ENCODE data around the gene GBF1. TPM values are rescaled to one million over a fixed set of nuclear protein-coding genes. Genes with fewer than 3 reads are reported as not detected.

The GBF1 gene
- total and polyA plus RNA-seq, 2 of the 13 experiments (the other 11 are each of a cell fraction or from before 2014, with no cell fraction given), result 17.1 to 21.9 TPM

GRCh38 chr10:102229810-102230263, 15.5 kb upstream of the GBF1 start (continued):
- TF ChIP-seq, protein P1, sequence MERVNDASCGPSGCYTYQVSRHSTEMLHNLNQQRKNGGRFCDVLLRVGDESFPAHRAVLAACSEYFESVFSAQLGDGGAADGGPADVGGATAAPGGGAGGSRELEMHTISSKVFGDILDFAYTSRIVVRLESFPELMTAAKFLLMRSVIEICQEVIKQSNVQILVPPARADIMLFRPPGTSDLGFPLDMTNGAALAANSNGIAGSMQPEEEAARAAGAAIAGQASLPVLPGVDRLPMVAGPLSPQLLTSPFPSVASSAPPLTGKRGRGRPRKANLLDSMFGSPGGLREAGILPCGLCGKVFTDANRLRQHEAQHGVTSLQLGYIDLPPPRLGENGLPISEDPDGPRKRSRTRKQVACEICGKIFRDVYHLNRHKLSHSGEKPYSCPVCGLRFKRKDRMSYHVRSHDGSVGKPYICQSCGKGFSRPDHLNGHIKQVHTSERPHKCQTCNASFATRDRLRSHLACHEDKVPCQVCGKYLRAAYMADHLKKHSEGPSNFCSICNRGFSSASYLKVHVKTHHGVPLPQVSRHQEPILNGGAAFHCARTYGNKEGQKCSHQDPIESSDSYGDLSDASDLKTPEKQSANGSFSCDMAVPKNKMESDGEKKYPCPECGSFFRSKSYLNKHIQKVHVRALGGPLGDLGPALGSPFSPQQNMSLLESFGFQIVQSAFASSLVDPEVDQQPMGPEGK (CRISPR knock-in tag; IDR thresholded peaks at IDR 0.05), result no peak
- TF ChIP-seq ARHGAP35 (CRISPR knock-in tag; IDR thresholded peaks at IDR 0.05; ENCODE audit: borderline replicate concordance) (no peak), ZSCAN21 (CRISPR knock-in tag; IDR thresholded peaks at IDR 0.05; ENCODE audit: borderline replicate concordance) (0 out of 2 replicates have a peak, but pooled peaks have one; percentile 18), CHD4 (IDR thresholded peaks at IDR 0.05; ENCODE audit: borderline replicate concordance, low read length) (no peak), NR2C2 (CRISPR knock-in tag; IDR thresholded peaks at IDR 0.05; ENCODE audit: borderline replicate concordance) (no peak), ZNF296 (CRISPR knock-in tag; conservative IDR thresholded peaks at IDR 0.05) (0 out of 2 replicates have a peak, but pooled peaks have one; percentile 60), ZNF101 (CRISPR knock-in tag; IDR thresholded peaks at IDR 0.05; ENCODE audit: borderline replicate concordance, low read depth) (no peak), ZNF44 (CRISPR knock-in tag; IDR thresholded peaks at IDR 0.05) (0 out of 2 replicates have a peak, but pooled peaks have one; percentile 53), BCL3 (CRISPR knock-in tag; IDR thresholded peaks at IDR 0.05) (peak; percentile 20; the same call in 1 of the 2 replicates), SRY (CRISPR knock-in tag; IDR thresholded peaks at IDR 0.05) (peak; percentile 72; the same call in 1 of the 2 replicates), HOXA5 (CRISPR knock-in tag; IDR thresholded peaks at IDR 0.05) (0 out of 2 replicates have a peak, but pooled peaks have one; percentile 39), ZFP41 (CRISPR knock-in tag; IDR thresholded peaks at IDR 0.05; ENCODE audit: borderline replicate concordance) (no peak), SIN3A (IDR thresholded peaks at IDR 0.05; ENCODE audit: borderline replicate concordance, low read depth, low read length) (peak; percentile 40; the same call in 1 of the 2 replicates), U2AF1 (optimal IDR thresholded peaks at IDR 0.05; ENCODE audit: low read depth, low read length) (no peak), ZNF598 (CRISPR knock-in tag; IDR thresholded peaks at IDR 0.05; ENCODE audit: borderline replicate concordance) (peak; percentile 62; the same call in 1 of the 2 replicates), IKZF4 (CRISPR knock-in tag; IDR thresholded peaks at IDR 0.05; ENCODE audit: borderline replicate concordance, low read depth, not compliant biosample characterization) (peak; percentile 51), BCL6 (CRISPR knock-in tag; IDR thresholded peaks at IDR 0.05) (no peak), HMGXB4 (CRISPR knock-in tag; IDR thresholded peaks at IDR 0.05; ENCODE audit: borderline replicate concordance in 1 of 2, low read depth in 1 of 2) (peak; percentile 48 to 81; a peak in 2 of 4 replicates), SMC3 (IDR thresholded peaks at IDR 0.05; ENCODE audit: low read length) (peak; percentile 62)
- TF ChIP-seq, protein P2, sequence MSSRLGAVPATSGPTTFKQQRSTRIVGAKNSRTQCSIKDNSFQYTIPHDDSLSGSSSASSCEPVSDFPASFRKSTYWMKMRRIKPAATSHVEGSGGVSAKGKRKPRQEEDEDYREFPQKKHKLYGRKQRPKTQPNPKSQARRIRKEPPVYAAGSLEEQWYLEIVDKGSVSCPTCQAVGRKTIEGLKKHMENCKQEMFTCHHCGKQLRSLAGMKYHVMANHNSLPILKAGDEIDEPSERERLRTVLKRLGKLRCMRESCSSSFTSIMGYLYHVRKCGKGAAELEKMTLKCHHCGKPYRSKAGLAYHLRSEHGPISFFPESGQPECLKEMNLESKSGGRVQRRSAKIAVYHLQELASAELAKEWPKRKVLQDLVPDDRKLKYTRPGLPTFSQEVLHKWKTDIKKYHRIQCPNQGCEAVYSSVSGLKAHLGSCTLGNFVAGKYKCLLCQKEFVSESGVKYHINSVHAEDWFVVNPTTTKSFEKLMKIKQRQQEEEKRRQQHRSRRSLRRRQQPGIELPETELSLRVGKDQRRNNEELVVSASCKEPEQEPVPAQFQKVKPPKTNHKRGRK (CRISPR knock-in tag; IDR thresholded peaks at IDR 0.05), result no peak
